Panc1 (cell line): ENCODE measurements around the gene MICALL2. TPM values are rescaled to one million over a fixed set of nuclear protein-coding genes. Genes with fewer than 3 reads are reported as not detected.

Experiments used
- ATAC-seq: fragments of 200-7000 bp; cut with Tn5 transposase; 2 replicates; pipeline ENCODE4 v1.9.1; 2020; ENCODE audit warnings: mild to moderate bottlenecking, moderate library complexity
- BruUV-seq: library from RNA; stranded (reverse); fragments of 400-500 nt; replicated peaks from 2 replicates; lab custom pipeline; 2021; lab: Mats Ljungman, UMichigan
- CTCF ChIA-PET: fragments of 300-600 bp; sonication (Branson Sonifier 250); formaldehyde crosslinking; loops from one replicate; lab custom pipeline; 2022; ENCODE audit warnings: antibody characterized with exemption; lab: Charles Lee
- POLR2A ChIA-PET: fragments of 300-600 bp; sonication (Branson Sonifier 250); formaldehyde crosslinking; loops from one replicate; lab custom pipeline; 2022; ENCODE audit warnings: antibody characterized with exemption; lab: Charles Lee
- DNase-seq: peaks from one replicate; pipeline ENCODE4 v3.0.0-alpha.2; 2010; ENCODE audit warnings: low read depth, low spot score
- H3K27ac ChIP-seq: 2 replicates; pipeline ENCODE4 v1.5.1; 2011; ENCODE audit warnings: mild to moderate bottlenecking, low read length, inconsistent platforms
- H3K27me3 ChIP-seq: fragments of 200-500 bp; sonication (Bioruptor generic); 2 replicates; pipeline ENCODE4 v1.6.0; 2014; ENCODE audit warnings: low read length, inconsistent platforms; ENCODE audit not compliant: control insufficient read depth, insufficient read depth
- H3K36me3 ChIP-seq: fragments of 200-500 bp; sonication (Bioruptor generic); 2 replicates; pipeline ENCODE4 v1.5.1; 2014; ENCODE audit warnings: inconsistent platforms, mild to moderate bottlenecking, low read length, moderate library complexity; ENCODE audit not compliant: control insufficient read depth, insufficient read depth
- H3K4me1 ChIP-seq: 2 replicates; pipeline ENCODE4 v1.5.1; 2011; ENCODE audit warnings: inconsistent platforms, mild to moderate bottlenecking, low read length, moderate library complexity; ENCODE audit not compliant: control insufficient read depth, insufficient read depth
- H3K4me3 ChIP-seq, 2 experiments: 2 replicates each; pipeline ENCODE4 v1.5.1; 2011 to 2012; ENCODE audit warnings: low read depth in 2 of 2, low read length in 2 of 2, mild to moderate bottlenecking in 2 of 2, inconsistent platforms in 1 of 2, moderate library complexity in 1 of 2
- H3K9me3 ChIP-seq: fragments of 200-500 bp; sonication (Bioruptor generic); 2 replicates; pipeline ENCODE4 v1.5.1; 2014; ENCODE audit warnings: low read depth, mild to moderate bottlenecking, inconsistent platforms, low read length, moderate library complexity; ENCODE audit not compliant: control insufficient read depth, insufficient read depth
- POLR2AphosphoS5 ChIP-seq: IDR thresholded peaks from 2 replicates; pipeline ENCODE4 v1.6.1; 2012; ENCODE audit warnings: mild to moderate bottlenecking, low read depth, low read length, moderate library complexity
- REST ChIP-seq, 2 experiments: IDR thresholded peaks; 2 replicates each; pipeline ENCODE4 v1.6.1; 2011 to 2012; ENCODE audit warnings: low read depth in 2 of 2, control low read depth in 1 of 2, low read length in 1 of 2, mild to moderate bottlenecking in 1 of 2, moderate library complexity in 1 of 2; ENCODE audit not compliant: insufficient read depth in 1 of 2
- SIN3A ChIP-seq: IDR thresholded peaks from 2 replicates; pipeline ENCODE4 v1.6.1; 2012; ENCODE audit warnings: low read depth, mild to moderate bottlenecking, low read length, moderate library complexity, borderline replicate concordance; ENCODE audit not compliant: insufficient read depth
- TCF7L2 ChIP-seq: IDR thresholded peaks from 2 replicates; pipeline ENCODE4 v1.6.1; 2011; ENCODE audit warnings: mild to moderate bottlenecking, low read depth, low read length, inconsistent platforms
- in situ Hi-C: cut with HindIII; loops from 2 replicates; pipeline ENCODE4 v1.10.0; 2016; ENCODE audit warnings: low sequenced_read_pairs, low pct_unique_long_range_greater_than_20kb
- intact Hi-C: fragments of 100-400 bp; cut with micrococcal nuclease; formaldehyde crosslinking; loops from one replicate; pipeline ENCODE4 v1.10.0; 2022; ENCODE audit not compliant: unreplicated experiment
- total RNA-seq: library from RNA; stranded (reverse); gene quantifications from one replicate; pipeline ENCODE4 v1.2.1, GENCODE V29; 2021; ENCODE audit not compliant: unreplicated experiment
- TF ChIP-seq, protein P1 (sequence below): fragments of 450-650 bp; IDR thresholded peaks from 2 replicates; pipeline ENCODE4 v1.5.1; 2017; ENCODE audit warnings: mild to moderate bottlenecking

MICALL2 gene
- total RNA-seq, 1 experiment from 2014 or later, result 144 TPM

DNA sequence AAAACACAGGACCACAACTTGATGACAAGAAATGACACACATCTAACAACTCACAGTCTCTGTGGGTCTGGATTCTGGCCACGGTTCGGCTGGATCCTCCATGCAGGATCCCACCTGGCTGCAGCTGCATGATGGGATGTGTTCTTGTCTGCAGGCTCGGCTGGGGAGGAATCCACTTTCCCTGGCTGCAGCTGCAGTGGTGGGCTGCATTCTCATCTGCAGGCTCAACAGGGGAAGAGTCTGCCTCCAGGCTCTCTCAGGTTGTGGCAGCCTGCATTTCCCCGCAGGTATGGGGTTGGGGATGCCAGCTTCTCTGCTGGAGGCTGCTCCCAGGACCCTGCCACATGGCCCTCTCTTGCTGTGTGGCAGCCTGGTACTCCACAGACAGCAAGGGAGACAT lies 64.9 kb downstream of the MICALL2 start:
- 0 out of 2 replicates have a peak, but pooled peaks cover 3% of the 10 kb centered on the region for H3K27me3 ChIP-seq
- CTCF ChIA-PET, result no interaction called here
- POLR2A ChIA-PET, result no interaction called here
- no peak overlapping the region for H3K27ac ChIP-seq
- in situ Hi-C loops (no loop called here), intact Hi-C loops (no loop called here)
- H3K4me3 ChIP-seq, result no peak overlapping the region
- DNase-seq (no peak), ATAC-seq (no peak)
- TF ChIP-seq, protein P1, sequence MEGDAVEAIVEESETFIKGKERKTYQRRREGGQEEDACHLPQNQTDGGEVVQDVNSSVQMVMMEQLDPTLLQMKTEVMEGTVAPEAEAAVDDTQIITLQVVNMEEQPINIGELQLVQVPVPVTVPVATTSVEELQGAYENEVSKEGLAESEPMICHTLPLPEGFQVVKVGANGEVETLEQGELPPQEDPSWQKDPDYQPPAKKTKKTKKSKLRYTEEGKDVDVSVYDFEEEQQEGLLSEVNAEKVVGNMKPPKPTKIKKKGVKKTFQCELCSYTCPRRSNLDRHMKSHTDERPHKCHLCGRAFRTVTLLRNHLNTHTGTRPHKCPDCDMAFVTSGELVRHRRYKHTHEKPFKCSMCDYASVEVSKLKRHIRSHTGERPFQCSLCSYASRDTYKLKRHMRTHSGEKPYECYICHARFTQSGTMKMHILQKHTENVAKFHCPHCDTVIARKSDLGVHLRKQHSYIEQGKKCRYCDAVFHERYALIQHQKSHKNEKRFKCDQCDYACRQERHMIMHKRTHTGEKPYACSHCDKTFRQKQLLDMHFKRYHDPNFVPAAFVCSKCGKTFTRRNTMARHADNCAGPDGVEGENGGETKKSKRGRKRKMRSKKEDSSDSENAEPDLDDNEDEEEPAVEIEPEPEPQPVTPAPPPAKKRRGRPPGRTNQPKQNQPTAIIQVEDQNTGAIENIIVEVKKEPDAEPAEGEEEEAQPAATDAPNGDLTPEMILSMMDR, result no peak
- no peaks in the 10 kb centered on the region for H3K4me1 ChIP-seq
- BruUV-seq, result no TSS peak
- H3K36me3 ChIP-seq, result no peaks in the 10 kb centered on the region
- peaks cover 4% of the 10 kb centered on the region; the same call in 1 of the 2 replicates for H3K9me3 ChIP-seq

GRCh38 chr7:1393421-1393820 lies 65.8 kb downstream of the MICALL2 start:
- intact Hi-C loops (no loop called here), in situ Hi-C loops (no loop called here)
- TF ChIP-seq, protein P1, result no peak
- TF ChIP-seq TCF7L2, result no peak
- TF ChIP-seq REST (IDR thresholded peaks at IDR 0.05; ENCODE audit: insufficient read depth in 1 of 2, low read depth in 2 of 2, low read length in 1 of 2), result no peak
- no peak for TF ChIP-seq POLR2AphosphoS5
- TF ChIP-seq SIN3A, result no peak
- H3K9me3 ChIP-seq, result peaks cover 4% of the 10 kb centered on the region; the same call in 1 of the 2 replicates
- DNase-seq (no peak), ATAC-seq (no peak)
- no peaks in the 10 kb centered on the region for H3K4me1 ChIP-seq
- H3K4me3 ChIP-seq, result no peak overlapping the region
- no peaks in the 10 kb centered on the region for H3K36me3 ChIP-seq
- H3K27ac ChIP-seq, result no peak overlapping the region
- BruUV-seq, result no TSS peak
- H3K27me3 ChIP-seq, result 0 out of 2 replicates have a peak, but pooled peaks cover 3% of the 10 kb centered on the region
- CTCF ChIA-PET, result no interaction called here
- POLR2A ChIA-PET, result no interaction called here
